Renal cortex interstitium (tissue), 15 donors: Measurements from ENCODE around the gene SPRING1. TPM values are rescaled to one million over a fixed set of nuclear protein-coding genes. Genes with fewer than 3 reads are reported as not detected.

Source experiments
- DNase-seq, 11 donors: peaks; one replicate each; pipeline ENCODE4 v3.0.0-alpha.2; 2013; ENCODE audit warnings: low read depth in 9 of 11, low spot score in 4 of 11; ENCODE audit errors: extremely low read depth in 1 of 11
- long read RNA-seq, 16 experiments: transcript quantifications; one replicate each; lab custom pipeline, GENCODE V29; 2026
- polyA plus RNA-seq, 3 donors: library from polyadenylated mRNA; unstranded; fragments of 120-200 nt; gene quantifications; one replicate each; pipeline ENCODE4 v1.2.1, GENCODE V29; 2013; ENCODE audit not compliant: insufficient read length in 3 of 3

The SPRING1 gene
- 10 to 100 TPM; 29.2 to 32.8 (median 30.3) TPM for polyA plus RNA-seq
- long read RNA-seq, donor 1, full-length matches to known transcripts = 5 of 5 reads
- long read RNA-seq, donor 1, partial matches to known transcripts = 0 of 5 reads
- long read RNA-seq, donor 1, other reads (novel, unspliced or antisense) = 0 of 5 reads
- long read RNA-seq, donor 2, full-length matches to known transcripts = 7 of 7 reads
- long read RNA-seq, donor 2, partial matches to known transcripts = 0 of 7 reads
- long read RNA-seq, donor 2, other reads (novel, unspliced or antisense) = 0 of 7 reads
- long read RNA-seq, donor 3, full-length matches to known transcripts = 15 of 15 reads
- long read RNA-seq, donor 3, partial matches to known transcripts = 0 of 15 reads
- long read RNA-seq, donor 3, other reads (novel, unspliced or antisense) = 0 of 15 reads
- long read RNA-seq, donor 4, full-length matches to known transcripts = 6 of 6 reads
- long read RNA-seq, donor 4, partial matches to known transcripts = 0 of 6 reads
- long read RNA-seq, donor 4, other reads (novel, unspliced or antisense) = 0 of 6 reads
- long read RNA-seq, donor 5 = 0 reads
- long read RNA-seq, donor 6, full-length matches to known transcripts = 6 of 6 reads
- long read RNA-seq, donor 6, partial matches to known transcripts = 0 of 6 reads
- long read RNA-seq, donor 6, other reads (novel, unspliced or antisense) = 0 of 6 reads
- long read RNA-seq, donor 7, full-length matches to known transcripts = 6 of 6 reads
- long read RNA-seq, donor 7, partial matches to known transcripts = 0 of 6 reads
- long read RNA-seq, donor 7, other reads (novel, unspliced or antisense) = 0 of 6 reads
- long read RNA-seq, donor 8, full-length matches to known transcripts = 19 of 19 reads
- long read RNA-seq, donor 8, partial matches to known transcripts = 0 of 19 reads
- long read RNA-seq, donor 8, other reads (novel, unspliced or antisense) = 0 of 19 reads
- long read RNA-seq, donor 9, full-length matches to known transcripts = 5 of 5 reads
- long read RNA-seq, donor 9, partial matches to known transcripts = 0 of 5 reads
- long read RNA-seq, donor 9, other reads (novel, unspliced or antisense) = 0 of 5 reads
- long read RNA-seq, donor 10, full-length matches to known transcripts = 18 of 18 reads
- long read RNA-seq, donor 10, partial matches to known transcripts = 0 of 18 reads
- long read RNA-seq, donor 10, other reads (novel, unspliced or antisense) = 0 of 18 reads
- long read RNA-seq, donor 11, full-length matches to known transcripts = 8 of 57 reads
- long read RNA-seq, donor 11, partial matches to known transcripts = 49 of 57 reads
- long read RNA-seq, donor 11, other reads (novel, unspliced or antisense) = 0 of 57 reads
- long read RNA-seq, donor 12, full-length matches to known transcripts = 5 of 5 reads
- long read RNA-seq, donor 12, partial matches to known transcripts = 0 of 5 reads
- long read RNA-seq, donor 12, other reads (novel, unspliced or antisense) = 0 of 5 reads
- long read RNA-seq, donor 13 = 0 reads
- long read RNA-seq, donor 14, full-length matches to known transcripts = 14 of 14 reads
- long read RNA-seq, donor 14, partial matches to known transcripts = 0 of 14 reads
- long read RNA-seq, donor 14, other reads (novel, unspliced or antisense) = 0 of 14 reads
- long read RNA-seq, donor 15, full-length matches to known transcripts = 7 of 7 reads
- long read RNA-seq, donor 15, partial matches to known transcripts = 0 of 7 reads
- long read RNA-seq, donor 15, other reads (novel, unspliced or antisense) = 0 of 7 reads
- long read RNA-seq, donor 16, full-length matches to known transcripts = 35 of 35 reads
- long read RNA-seq, donor 16, partial matches to known transcripts = 0 of 35 reads
- long read RNA-seq, donor 16, other reads (novel, unspliced or antisense) = 0 of 35 reads

- DNase-seq = peak; percentile 97 to 100 (median 98)
These were observed at the start of gene SPRING1, which contains the start of gene RNFT2 for GRCh38 chr12:116737774-116738657. TSS of gene SPRING1 (minus strand) at chr12:116738069. CDS start at chr12:116737900, 169 bp downstream. TSS of gene RNFT2 (plus strand) at chr12:116738315. CDS start at chr12:116740498, 2,183 bp downstream.

- DNase-seq = no peak
These were observed 46.4 kb upstream of the SPRING1 start for GRCh38 chr12:116784238-116784612.

DNA sequence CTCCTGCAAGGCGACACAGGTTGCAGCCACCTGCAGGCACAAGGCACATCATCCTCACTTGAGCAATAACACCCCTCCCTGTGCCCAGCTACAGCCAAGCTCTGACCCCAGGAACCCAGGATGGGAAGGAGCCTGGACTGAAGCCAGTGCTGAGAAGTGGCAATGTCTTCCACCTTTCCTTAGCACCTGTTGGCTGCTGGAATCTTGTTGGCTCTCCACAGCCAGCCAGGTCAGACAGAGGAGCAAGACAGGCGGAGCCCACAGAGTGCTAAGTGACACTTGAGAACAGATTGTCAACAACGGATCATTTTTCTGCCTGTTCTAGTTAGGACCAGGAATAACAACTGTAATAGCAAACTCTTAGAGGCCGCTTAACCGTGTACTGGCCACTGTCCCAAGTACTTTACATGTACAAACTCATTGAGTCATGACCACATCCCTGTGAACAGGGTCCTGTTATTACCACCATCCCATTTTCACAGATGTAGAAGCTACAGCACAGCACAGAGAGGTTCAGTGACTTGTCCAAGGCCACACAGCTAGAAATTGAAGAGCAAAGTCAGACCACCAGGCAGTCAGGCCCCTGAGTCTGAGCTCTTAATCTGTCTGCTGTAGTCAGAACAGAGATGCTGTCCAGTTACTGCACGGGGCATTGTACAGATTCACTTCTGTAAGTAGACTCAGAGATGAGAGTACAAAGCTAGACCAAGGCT is 45.8 kb upstream of the SPRING1 start:
- DNase-seq = no peak

DNA sequence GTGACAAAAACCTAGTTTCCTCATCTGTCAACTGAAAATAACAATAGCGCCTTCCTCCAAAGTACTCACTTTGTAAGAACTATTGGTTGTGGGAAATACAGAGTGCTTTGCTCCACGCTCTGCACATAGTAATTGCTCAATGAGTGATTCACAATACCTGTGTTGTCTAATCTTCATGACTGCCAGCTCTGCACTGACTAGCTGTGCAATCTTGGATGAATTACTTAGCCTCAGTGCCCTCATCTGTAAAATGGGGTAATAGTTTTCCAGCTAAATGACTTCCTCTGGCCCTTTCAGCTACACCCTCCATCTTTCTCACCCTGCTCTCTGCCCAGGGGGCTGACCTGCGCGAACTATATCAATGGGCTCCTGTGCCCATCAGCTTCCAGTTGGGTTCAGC is 43.1 kb upstream of the SPRING1 start:
- DNase-seq = no peak

- DNase-seq = no peak
These were observed 41.7 kb upstream of the SPRING1 start for GRCh38 chr12:116779597-116779996.

DNA sequence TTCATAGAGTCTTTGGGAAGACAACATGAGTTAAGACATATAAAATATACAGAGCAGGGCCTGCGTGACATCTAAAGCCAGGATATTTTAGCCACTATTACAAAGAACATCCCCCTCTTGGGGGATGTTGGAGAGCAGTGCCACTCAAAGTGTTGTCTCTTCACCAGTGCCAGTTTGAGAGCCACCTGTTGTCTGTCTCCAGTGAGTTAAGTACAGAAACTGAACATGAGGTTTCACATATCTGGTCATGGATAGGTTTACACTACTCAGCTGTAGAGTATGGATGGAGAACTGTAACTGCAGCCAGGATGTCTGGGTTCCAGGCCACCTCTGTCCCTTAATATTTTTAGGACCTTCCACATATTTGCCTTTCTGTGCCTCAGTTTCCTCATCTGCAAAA is 39.4 kb upstream of the SPRING1 start:
- no peak for DNase-seq

DNA sequence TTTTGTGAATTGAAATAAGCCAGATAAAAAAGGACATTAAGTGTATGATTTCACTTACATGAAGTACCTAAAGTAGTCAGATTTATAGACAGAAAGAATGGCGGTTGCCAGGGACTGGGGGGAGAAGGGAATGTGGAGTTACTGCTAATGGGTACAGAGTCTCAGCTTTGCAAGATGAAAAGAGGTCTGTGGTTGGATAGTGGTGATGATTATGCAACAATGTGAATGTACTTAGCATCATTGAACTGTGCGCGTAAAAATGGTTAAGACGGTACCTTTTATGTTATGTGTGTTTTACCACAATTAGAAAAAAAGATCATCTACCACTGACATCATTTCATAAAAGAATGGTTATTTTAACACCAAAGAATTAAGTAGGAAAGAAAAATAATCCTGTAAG is 36.2 kb upstream of the SPRING1 start:
- DNase-seq = no peak

GRCh38 chr12:116773276-116773731 is 35.4 kb upstream of the SPRING1 start:
- DNase-seq = no peak

DNA sequence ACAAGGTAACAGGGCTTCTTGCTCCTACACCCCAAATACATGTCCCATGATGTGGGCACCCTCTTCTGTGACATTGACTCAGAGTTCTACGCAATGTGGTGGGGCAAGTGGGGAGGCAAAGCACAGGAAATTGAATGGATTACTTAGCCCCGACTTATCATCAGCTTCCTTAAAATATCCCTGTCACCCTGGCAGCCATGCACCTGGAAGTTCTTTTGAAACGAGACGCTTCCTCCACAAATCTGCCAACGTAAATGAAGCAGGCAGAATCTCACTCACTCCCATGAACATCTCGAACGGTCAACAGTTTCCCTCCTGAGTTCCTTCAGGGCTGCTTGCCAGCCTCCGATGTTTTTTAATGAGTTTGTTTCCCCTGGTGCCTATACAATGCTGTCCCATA is 33.8 kb upstream of the SPRING1 start:
- DNase-seq = no peak

GRCh38 chr12:116766746-116767145 is 28.9 kb upstream of the SPRING1 start:
- no peak for DNase-seq

DNA sequence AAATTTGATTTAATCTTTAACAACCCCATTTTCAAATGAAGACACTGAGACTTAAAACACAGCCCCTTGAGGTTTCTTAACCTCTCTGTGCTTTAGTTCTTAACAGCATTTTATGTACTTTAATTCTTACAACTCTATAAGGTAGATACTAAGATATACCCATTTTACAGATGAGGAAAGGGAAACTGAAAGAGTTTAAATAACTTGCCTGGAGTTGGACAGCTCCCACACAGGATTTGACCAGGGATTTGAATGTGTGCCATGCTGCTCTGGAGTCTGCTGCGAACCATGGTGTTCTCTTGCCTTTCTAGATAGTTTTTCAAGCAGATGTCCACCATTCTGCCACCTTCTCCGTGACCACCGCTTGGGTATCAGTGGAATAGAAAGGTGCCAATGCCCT is 28.4 kb upstream of the SPRING1 start:
- no peak for DNase-seq

DNA sequence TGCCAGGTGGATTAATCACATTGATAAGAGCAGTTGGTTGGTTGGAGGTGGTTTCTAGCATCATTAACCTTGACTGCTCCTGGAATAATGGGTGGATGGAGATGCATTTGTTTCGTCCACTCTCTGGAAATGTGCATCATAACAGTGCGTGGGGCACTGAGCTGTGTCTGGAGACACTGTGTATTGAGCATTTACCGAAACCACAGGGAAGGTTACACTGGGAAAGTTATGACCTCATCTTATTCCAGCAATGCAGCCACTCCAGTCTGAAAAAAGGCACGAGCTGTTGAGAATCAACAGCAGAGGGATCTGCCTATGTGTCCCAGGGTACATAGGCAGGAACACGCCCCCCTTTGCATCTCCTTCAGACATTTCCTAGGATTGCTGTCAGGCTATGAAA is 27.4 kb upstream of the SPRING1 start:
- DNase-seq = no peak

DNA sequence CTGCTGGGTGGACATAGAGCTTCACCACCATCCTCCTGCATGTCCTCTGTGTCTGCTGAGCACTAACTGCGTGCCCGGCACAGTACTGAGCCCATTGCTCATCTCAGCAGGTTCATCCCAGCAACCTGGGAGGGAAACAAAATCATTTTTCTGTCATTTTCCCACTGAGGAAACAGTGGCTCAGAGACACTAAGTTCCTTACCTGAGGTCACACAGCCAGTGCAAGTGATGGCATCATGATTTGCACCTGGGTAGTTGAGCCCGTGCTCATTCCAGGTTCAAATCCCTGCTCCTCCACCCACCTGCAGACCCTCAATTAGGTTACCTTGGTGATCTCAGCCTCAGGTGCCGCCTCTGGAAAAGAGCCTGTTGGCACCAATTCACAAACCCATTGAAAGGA is 23.6 kb upstream of the SPRING1 start:
- DNase-seq = no peak

GRCh38 chr12:116760622-116761020 is 22.8 kb upstream of the SPRING1 start:
- DNase-seq = no peak

- no peak for DNase-seq
These were observed 22.1 kb upstream of the SPRING1 start for GRCh38 chr12:116759783-116760621.
